Prostate gland (tissue), 2 donors: Measurements from ENCODE around the gene GH2.

Experiments
- CTCF ChIP-seq, 4 experiments: fragments of 200-600 bp in 2 of 4; fragments of 450-650 bp in 2 of 4; sonication (generic) in 2 of 4; IDR thresholded peaks; 1 replicate in 3 of 4; 2 replicates in 1 of 4; pipeline ENCODE4 v1.5.1; 2016 to 2019; ENCODE audit warnings: antibody characterized with exemption in 4 of 4, mild to moderate bottlenecking in 2 of 4, moderate library complexity in 2 of 4
- POLR2AphosphoS5 ChIP-seq: sonication (generic); formaldehyde crosslinking; IDR thresholded peaks from one replicate; pipeline ENCODE4 v1.6.1; 2017; ENCODE audit warnings: antibody characterized with exemption

GRCh38 chr17:63830904-63831491, 50.7 kb downstream of the GH2 start:
- TF ChIP-seq POLR2AphosphoS5 = no peak
- no peak for TF ChIP-seq CTCF (IDR thresholded peaks at IDR 0.05)
